OCI-LY3 (cell line): ENCODE results near the gene LAMA4.

Experiments
- CTCF ChIP-seq: fragments of 200-600, 300-600 bp; sonication (generic); IDR thresholded peaks from 2 replicates; pipeline ENCODE4 v1.5.1; 2014; ENCODE audit warnings: antibody characterized with exemption, low read length, low read depth
- EZH2phosphoT487 ChIP-seq: fragments of 200-600 bp; shearing (Covaris generic); IDR thresholded peaks from 2 replicates; pipeline ENCODE4 v1.6.1; 2018; ENCODE audit warnings: antibody characterized with exemption, mixed run types, low read depth

- TF ChIP-seq CTCF: no peak
- no peak for TF ChIP-seq EZH2phosphoT487
These were observed 37.5 kb downstream of the LAMA4 start for GRCh38 chr6:112216662-112217551.
